ENCODE results near the gene SLC8A1. TPM values are rescaled to one million over a fixed set of nuclear protein-coding genes. Genes with fewer than 3 reads are reported as not detected.

The SLC8A1 gene
- total RNA-seq, 1 donor from 2014 or later, result 1.9 TPM

- TF ChIP-seq, protein P1, sequence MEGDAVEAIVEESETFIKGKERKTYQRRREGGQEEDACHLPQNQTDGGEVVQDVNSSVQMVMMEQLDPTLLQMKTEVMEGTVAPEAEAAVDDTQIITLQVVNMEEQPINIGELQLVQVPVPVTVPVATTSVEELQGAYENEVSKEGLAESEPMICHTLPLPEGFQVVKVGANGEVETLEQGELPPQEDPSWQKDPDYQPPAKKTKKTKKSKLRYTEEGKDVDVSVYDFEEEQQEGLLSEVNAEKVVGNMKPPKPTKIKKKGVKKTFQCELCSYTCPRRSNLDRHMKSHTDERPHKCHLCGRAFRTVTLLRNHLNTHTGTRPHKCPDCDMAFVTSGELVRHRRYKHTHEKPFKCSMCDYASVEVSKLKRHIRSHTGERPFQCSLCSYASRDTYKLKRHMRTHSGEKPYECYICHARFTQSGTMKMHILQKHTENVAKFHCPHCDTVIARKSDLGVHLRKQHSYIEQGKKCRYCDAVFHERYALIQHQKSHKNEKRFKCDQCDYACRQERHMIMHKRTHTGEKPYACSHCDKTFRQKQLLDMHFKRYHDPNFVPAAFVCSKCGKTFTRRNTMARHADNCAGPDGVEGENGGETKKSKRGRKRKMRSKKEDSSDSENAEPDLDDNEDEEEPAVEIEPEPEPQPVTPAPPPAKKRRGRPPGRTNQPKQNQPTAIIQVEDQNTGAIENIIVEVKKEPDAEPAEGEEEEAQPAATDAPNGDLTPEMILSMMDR (IDR thresholded peaks at IDR 0.05; ENCODE audit: partially characterized antibody, unreplicated experiment), result no peak
- Mint-ChIP-seq H3K27ac (ENCODE audit: unreplicated experiment) (no peak overlapping the region), H3K27me3 (ENCODE audit: unreplicated experiment) (no peaks in the 10 kb centered on the region), H3K36me3 (ENCODE audit: unreplicated experiment) (no peaks in the 10 kb centered on the region), H3K4me3 (ENCODE audit: unreplicated experiment) (no peak overlapping the region), H3K9me3 (ENCODE audit: unreplicated experiment) (no peaks in the 10 kb centered on the region), H3K4me1 (ENCODE audit: low read depth, unreplicated experiment) (peaks cover 10% of the 10 kb centered on the region)
- DNase-seq, result no peak
These were observed 346.3 kb downstream of the SLC8A1 start for GRCh38 chr2:40105593-40105992.

DNA sequence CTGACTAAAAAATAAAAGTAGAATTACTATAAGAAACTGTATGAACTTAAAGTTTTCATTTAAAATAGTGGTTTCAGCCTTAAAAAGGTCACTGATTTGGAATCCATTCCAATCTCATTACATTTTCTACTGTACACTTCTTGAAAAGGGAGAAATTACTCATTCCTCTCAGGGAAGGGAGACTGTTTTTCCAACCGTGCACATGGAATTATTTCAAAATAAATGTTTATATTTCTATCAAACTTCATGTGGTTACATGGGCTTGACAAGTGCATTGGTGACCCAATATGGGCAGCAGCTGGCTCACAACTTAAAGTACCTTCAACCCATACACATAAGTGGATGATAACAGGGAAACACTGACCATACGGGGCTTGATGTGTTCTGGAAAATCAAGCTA lies 348.3 kb downstream of the SLC8A1 start:
- TF ChIP-seq, protein P1 (IDR thresholded peaks at IDR 0.05; ENCODE audit: partially characterized antibody, unreplicated experiment), result no peak
- Mint-ChIP-seq H3K9me3 (ENCODE audit: unreplicated experiment) (no peaks in the 10 kb centered on the region), H3K4me3 (ENCODE audit: unreplicated experiment) (no peak overlapping the region), H3K27me3 (ENCODE audit: unreplicated experiment) (no peaks in the 10 kb centered on the region), H3K27ac (ENCODE audit: unreplicated experiment) (no peak overlapping the region), H3K4me1 (ENCODE audit: low read depth, unreplicated experiment) (peaks cover 15% of the 10 kb centered on the region), H3K36me3 (ENCODE audit: unreplicated experiment) (no peaks in the 10 kb centered on the region)
- no peak for DNase-seq

- Mint-ChIP-seq H3K9me3 (ENCODE audit: unreplicated experiment) (no peaks in the 10 kb centered on the region), H3K27me3 (ENCODE audit: unreplicated experiment) (no peaks in the 10 kb centered on the region), H3K4me1 (ENCODE audit: low read depth, unreplicated experiment) (peaks cover 15% of the 10 kb centered on the region), H3K36me3 (ENCODE audit: unreplicated experiment) (no peaks in the 10 kb centered on the region), H3K4me3 (ENCODE audit: unreplicated experiment) (no peak overlapping the region), H3K27ac (ENCODE audit: unreplicated experiment) (no peak overlapping the region)
- DNase-seq, result no peak
- TF ChIP-seq, protein P1 (IDR thresholded peaks at IDR 0.05; ENCODE audit: partially characterized antibody, unreplicated experiment), result no peak
These were observed 348.7 kb downstream of the SLC8A1 start for GRCh38 chr2:40103163-40103562.

- Mint-ChIP-seq H3K27ac (ENCODE audit: unreplicated experiment) (no peak overlapping the region), H3K4me1 (ENCODE audit: low read depth, unreplicated experiment) (peaks cover 15% of the 10 kb centered on the region), H3K9me3 (ENCODE audit: unreplicated experiment) (no peaks in the 10 kb centered on the region), H3K4me3 (ENCODE audit: unreplicated experiment) (no peak overlapping the region), H3K36me3 (ENCODE audit: unreplicated experiment) (no peaks in the 10 kb centered on the region), H3K27me3 (ENCODE audit: unreplicated experiment) (no peaks in the 10 kb centered on the region)
- DNase-seq, result no peak
- TF ChIP-seq, protein P1 (IDR thresholded peaks at IDR 0.05; ENCODE audit: partially characterized antibody, unreplicated experiment), result no peak
These were observed 349.4 kb downstream of the SLC8A1 start for GRCh38 chr2:40102447-40102846.

- no peak overlapping the region for H3K27ac Mint-ChIP-seq (ENCODE audit: unreplicated experiment)
These were observed 350.7 kb downstream of the SLC8A1 start for GRCh38 chr2:40101131-40101575.

More at GRCh38 chr2:40101131-40101575, 350.7 kb downstream of the SLC8A1 start:
- Mint-ChIP-seq H3K4me3 (ENCODE audit: unreplicated experiment) (no peak overlapping the region), H3K9me3 (ENCODE audit: unreplicated experiment) (no peaks in the 10 kb centered on the region), H3K27me3 (ENCODE audit: unreplicated experiment) (no peaks in the 10 kb centered on the region), H3K4me1 (ENCODE audit: low read depth, unreplicated experiment) (peaks cover 15% of the 10 kb centered on the region), H3K36me3 (ENCODE audit: unreplicated experiment) (no peaks in the 10 kb centered on the region)
- no peak for DNase-seq
- TF ChIP-seq, protein P1 (IDR thresholded peaks at IDR 0.05; ENCODE audit: partially characterized antibody, unreplicated experiment), result no peak
